Aorta (tissue), 5 donors: Measurements from ENCODE around the gene RNF123. TPM values are rescaled to one million over a fixed set of nuclear protein-coding genes. Genes with fewer than 3 reads are reported as not detected.

Source experiments
- ATAC-seq: fragments of 200-7000 bp; cut with Tn5 transposase; one replicate; pipeline ENCODE4 v1.9.1; 2022; ENCODE audit warnings: moderate library complexity; ENCODE audit not compliant: low FRiP score
- DNase-seq, 2 donors: peaks; one replicate each; pipeline ENCODE4 v3.0.0-alpha.2; 2020
- H3K27ac ChIP-seq, 2 donors: one replicate each; pipeline ENCODE4 v1.5.1; 2013; ENCODE audit warnings: low read length in 2 of 2, mild to moderate bottlenecking in 2 of 2, moderate library complexity in 2 of 2, control low read depth in 1 of 2, inconsistent platforms in 1 of 2, low read depth in 1 of 2
- H3K27me3 ChIP-seq, 2 donors: one replicate each; pipeline ENCODE4 v1.6.1; 2013; ENCODE audit warnings: control low read depth in 1 of 2, low read length in 1 of 2, mild to moderate bottlenecking in 1 of 2, moderate library complexity in 1 of 2; ENCODE audit not compliant: insufficient read depth in 2 of 2, control insufficient read depth in 1 of 2
- H3K36me3 ChIP-seq, 2 donors: one replicate each; pipeline ENCODE4 v1.6.1; 2013; ENCODE audit warnings: control low read depth in 1 of 2, low read length in 1 of 2, mild to moderate bottlenecking in 1 of 2; ENCODE audit not compliant: insufficient read depth in 2 of 2, control insufficient read depth in 1 of 2
- H3K4me1 ChIP-seq, 2 donors: one replicate each; pipeline ENCODE4 v1.6.1; 2013; ENCODE audit warnings: low read length in 2 of 2, control low read depth in 1 of 2, mild to moderate bottlenecking in 1 of 2, moderate library complexity in 1 of 2; ENCODE audit not compliant: insufficient read depth in 2 of 2, control insufficient read depth in 1 of 2
- H3K4me3 ChIP-seq, 2 donors: one replicate each; pipeline ENCODE4 v1.5.1; 2013; ENCODE audit warnings: low read length in 2 of 2, control low read depth in 1 of 2, mild to moderate bottlenecking in 1 of 2
- H3K9me3 ChIP-seq: one replicate; pipeline ENCODE4 v1.6.1; 2013; ENCODE audit warnings: mild to moderate bottlenecking, low read length; ENCODE audit not compliant: control insufficient read depth
- WGBS, 2 donors: extraction: QIAGEN DNeasy Blood & Tissue Kit; methylation state at CpG; one replicate each; pipeline ENCODE4 v1.1.7; 2013; 5-methylcytosine and 5-hydroxymethylcytosine counted together
- intact Hi-C, 2 donors: fragments of 100-400 bp; cut with DNase I; formaldehyde crosslinking; loops; one replicate each; pipeline versions ENCODE4 v1.14.2 to v1.15.0; 2022
- polyA plus RNA-seq, 2 donors: library from polyadenylated mRNA; stranded (reverse); fragments of 200-250 nt; gene quantifications; one replicate each; pipeline ENCODE4 v1.2.3, GENCODE V29; 2013
- total RNA-seq, 2 donors: library from RNA; stranded (reverse); fragmentation: NEBNext Ultra II Directional; extraction: Animal tissue kit (Norgen Biotek cat#: 25700); gene quantifications; one replicate each; pipeline ENCODE4 v1.2.1, GENCODE V29; 2021
- donor health status: healthy with polysubstance abuse.
- donor health status: Bipolar disorder and iron deficiency.
- donor health status: DM: no; HTN: no; CAD: no.
- donor health status: DM: no; HTN: no; CAD: no.
- donor health status: DM: yes; HTN: yes; CAD: no.

RNF123 gene
- total and polyA plus RNA-seq, 4 donors: 12.5 to 38.1 (median 32.2) TPM

DNA sequence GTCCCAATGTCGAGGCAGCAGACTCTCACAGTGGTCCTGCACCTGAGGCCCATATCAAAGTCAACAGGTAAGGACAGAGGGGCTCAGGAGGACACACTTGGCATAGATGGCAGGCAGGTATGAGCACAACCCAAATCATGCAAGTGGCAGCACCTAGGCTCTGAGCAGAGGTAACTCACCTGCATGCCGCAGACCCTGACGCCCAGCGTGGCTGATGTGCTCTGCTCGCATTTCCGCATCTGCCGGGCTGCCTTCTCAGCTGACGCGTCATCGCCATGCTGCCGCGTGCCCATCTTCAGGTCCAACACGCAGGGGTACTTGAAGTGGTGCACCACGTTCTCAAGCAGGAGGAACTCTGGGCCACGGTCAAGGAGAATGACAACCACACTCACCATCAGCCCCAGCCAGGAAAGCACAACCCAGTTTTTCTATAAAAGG is 38.6 kb downstream of the RNF123 start:
- Histone ChIP-seq H3K9me3 (no peaks in the 10 kb centered on the region), H3K27ac (no peak overlapping the region), H3K36me3 (peaks cover 0 to 14% of the 10 kb centered on the region in 2 donors), H3K4me1 (no peaks in the 10 kb centered on the region), H3K27me3 (no peaks in the 10 kb centered on the region), H3K4me3 (no peak overlapping the region)
- intact Hi-C loops: loop anchor here in 1 of 2 donors (10.0 kb wide), 1 partner anchor 57 kb away; the partner anchor contains the start of gene IP6K1
- DNase-seq (no peak), ATAC-seq (no peak)
- 92 to 93% methylated on average over 15 of the region's 15 CpGs for WGBS, 2 donors

- peaks cover 0 to 14% of the 10 kb centered on the region in 2 donors for H3K36me3 ChIP-seq
- no peak overlapping the region for H3K4me3 ChIP-seq
- no peaks in the 10 kb centered on the region for H3K4me1 ChIP-seq
- intact Hi-C loops: loop anchor here in 1 of 2 donors (10.0 kb wide), 1 partner anchor 55 kb away; the partner anchor contains the start of gene IP6K1
- 97% methylated on average over 4 of the region's 4 CpGs for WGBS, 2 donors
- no peaks in the 10 kb centered on the region for H3K9me3 ChIP-seq
- no peak for DNase-seq
- no peak overlapping the region for H3K27ac ChIP-seq
- ATAC-seq: no peak
- H3K27me3 ChIP-seq: no peaks in the 10 kb centered on the region
Observed at GRCh38 chr3:49729966-49730609, 40.7 kb downstream of the RNF123 start.

DNA sequence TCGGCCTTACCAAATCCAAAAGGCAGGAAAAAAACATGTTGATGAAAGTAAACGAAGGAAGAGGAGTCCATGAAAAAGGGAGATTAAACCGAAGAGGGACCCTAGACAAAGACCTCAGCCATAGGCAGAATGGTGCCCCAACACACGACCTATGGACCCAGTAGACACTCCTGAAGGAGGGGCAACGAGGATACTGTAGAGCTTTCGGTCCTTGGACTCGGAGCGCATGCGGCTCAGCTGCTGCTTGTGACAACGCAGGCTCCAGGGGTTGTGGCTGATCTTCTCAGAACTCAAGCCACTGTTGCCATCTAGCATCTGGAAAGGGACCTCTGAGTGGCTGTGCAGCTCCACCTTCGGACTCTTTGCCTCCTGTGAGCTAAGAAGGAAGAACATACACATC is 43.2 kb downstream of the RNF123 start:
- Histone ChIP-seq H3K27ac (no peak overlapping the region), H3K9me3 (no peaks in the 10 kb centered on the region), H3K27me3 (no peaks in the 10 kb centered on the region), H3K4me1 (no peaks in the 10 kb centered on the region), H3K36me3 (peaks cover 0 to 8% of the 10 kb centered on the region in 2 donors), H3K4me3 (no peak overlapping the region)
- intact Hi-C loops: no loop called here
- WGBS, 2 donors: 87 to 91% methylated on average over 11 of the region's 11 CpGs
- DNase-seq (no peak), ATAC-seq (no peak)

DNA sequence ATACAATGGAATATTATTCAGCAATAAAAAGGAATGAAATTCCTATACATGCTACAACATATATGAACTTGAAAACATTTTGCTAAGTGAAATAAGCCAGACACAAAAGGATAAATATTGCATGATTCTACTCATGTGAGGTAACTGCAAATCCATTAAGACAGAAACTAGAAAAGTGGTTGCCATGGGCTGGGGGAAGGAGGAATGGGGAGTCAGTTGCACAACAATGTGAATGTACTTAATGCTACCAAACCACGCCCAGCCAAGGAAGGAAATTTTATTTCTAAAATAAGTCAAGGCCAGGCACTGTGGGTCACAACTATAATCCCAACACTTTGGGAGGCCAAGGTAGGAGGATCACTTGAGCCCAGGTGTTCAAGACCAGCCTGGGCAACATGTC is 44.2 kb downstream of the RNF123 start:
- H3K36me3 ChIP-seq: peaks cover 0 to 7% of the 10 kb centered on the region in 2 donors

GRCh38 chr3:49734752-49735151 is 45.4 kb downstream of the RNF123 start:
- H3K4me1 ChIP-seq: no peaks in the 10 kb centered on the region
- H3K9me3 ChIP-seq: no peaks in the 10 kb centered on the region
- H3K36me3 ChIP-seq: peaks cover 0 to 7% of the 10 kb centered on the region in 2 donors
- no peak for ATAC-seq
- DNase-seq: no peak
- H3K27ac ChIP-seq: no peak overlapping the region
- H3K27me3 ChIP-seq: no peaks in the 10 kb centered on the region
- intact Hi-C loops: no loop called here
- no peak overlapping the region for H3K4me3 ChIP-seq
- 94 to 95% methylated on average over 6 of the region's 6 CpGs for WGBS, 2 donors

More for the DNA sequence above, 44.2 kb downstream of the RNF123 start:
- Histone ChIP-seq H3K4me3 (no peak overlapping the region), H3K27me3 (no peaks in the 10 kb centered on the region), H3K9me3 (no peaks in the 10 kb centered on the region), H3K27ac (no peak overlapping the region), H3K4me1 (no peaks in the 10 kb centered on the region)
- no peak for ATAC-seq
- DNase-seq: no peak
- 94 to 96% methylated on average over 1 of the region's 1 CpG for WGBS, 2 donors
- intact Hi-C loops: no loop called here

- WGBS, 2 donors: 95% methylated on average over 11 of the region's 11 CpGs
- no peaks in the 10 kb centered on the region for H3K4me1 ChIP-seq
- H3K9me3 ChIP-seq: no peaks in the 10 kb centered on the region
- DNase-seq: no peak
- H3K36me3 ChIP-seq: peaks cover 0 to 4% of the 10 kb centered on the region in 2 donors
- intact Hi-C loops: no loop called here
- H3K27me3 ChIP-seq: no peaks in the 10 kb centered on the region
- no peak overlapping the region for H3K4me3 ChIP-seq
- no peak for ATAC-seq
- no peak overlapping the region for H3K27ac ChIP-seq
Observed at GRCh38 chr3:49738067-49738713, 48.8 kb downstream of the RNF123 start.

GRCh38 chr3:49740427-49740826 is 51.1 kb downstream of the RNF123 start:
- intact Hi-C loops: no loop called here
- DNase-seq: no peak
- peaks cover 0 to 4% of the 10 kb centered on the region in 2 donors for H3K36me3 ChIP-seq
- H3K4me3 ChIP-seq: no peak overlapping the region
- no peak for ATAC-seq
- H3K27me3 ChIP-seq: no peaks in the 10 kb centered on the region
- no peak overlapping the region for H3K27ac ChIP-seq
- H3K9me3 ChIP-seq: no peaks in the 10 kb centered on the region
- H3K4me1 ChIP-seq: no peaks in the 10 kb centered on the region

DNA sequence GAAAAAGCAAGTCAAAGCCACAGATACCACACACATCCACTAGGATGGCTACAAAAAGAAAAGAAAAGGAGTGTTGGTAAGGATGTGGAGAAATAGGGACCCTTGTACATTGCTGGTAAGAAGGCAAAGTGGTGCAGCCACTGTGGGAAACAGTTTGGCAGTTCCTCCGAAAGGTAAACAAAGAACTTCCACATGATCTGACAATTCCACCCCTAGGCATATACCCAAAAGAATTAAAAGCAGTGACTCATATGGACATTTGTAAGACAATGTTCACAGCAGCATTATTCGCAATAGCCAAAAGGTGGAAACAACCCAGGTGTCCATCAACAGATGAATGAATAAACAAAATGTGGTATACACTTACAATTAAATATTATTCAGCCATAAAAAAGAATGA is 56.6 kb downstream of the RNF123 start:
- Histone ChIP-seq H3K4me1 (no peaks in the 10 kb centered on the region), H3K36me3 (no peaks in the 10 kb centered on the region), H3K27ac (no peak overlapping the region), H3K27me3 (no peaks in the 10 kb centered on the region), H3K4me3 (no peak overlapping the region), H3K9me3 (no peaks in the 10 kb centered on the region)
- DNase-seq (no peak), ATAC-seq (no peak)
- WGBS, 2 donors: 30 to 43% methylated on average over 2 of the region's 2 CpGs
- intact Hi-C loops: no loop called here
